ENCODE data around the gene PDE6G. TPM values are rescaled to one million over a fixed set of nuclear protein-coding genes. Genes with fewer than 3 reads are reported as not detected.

Gene PDE6G
- 1 to 10 TPM; 2.5 to 4.3 TPM for total RNA-seq

- ChIA-PET POLR2A (no interaction called here), CTCF (no interaction called here)
Measured at GRCh38 chr17:81656118-81656743, at the start of gene PDE6G. TSS of gene PDE6G (minus strand) at chr17:81656542. CDS start at chr17:81653305, 3,237 bp downstream.

DNA sequence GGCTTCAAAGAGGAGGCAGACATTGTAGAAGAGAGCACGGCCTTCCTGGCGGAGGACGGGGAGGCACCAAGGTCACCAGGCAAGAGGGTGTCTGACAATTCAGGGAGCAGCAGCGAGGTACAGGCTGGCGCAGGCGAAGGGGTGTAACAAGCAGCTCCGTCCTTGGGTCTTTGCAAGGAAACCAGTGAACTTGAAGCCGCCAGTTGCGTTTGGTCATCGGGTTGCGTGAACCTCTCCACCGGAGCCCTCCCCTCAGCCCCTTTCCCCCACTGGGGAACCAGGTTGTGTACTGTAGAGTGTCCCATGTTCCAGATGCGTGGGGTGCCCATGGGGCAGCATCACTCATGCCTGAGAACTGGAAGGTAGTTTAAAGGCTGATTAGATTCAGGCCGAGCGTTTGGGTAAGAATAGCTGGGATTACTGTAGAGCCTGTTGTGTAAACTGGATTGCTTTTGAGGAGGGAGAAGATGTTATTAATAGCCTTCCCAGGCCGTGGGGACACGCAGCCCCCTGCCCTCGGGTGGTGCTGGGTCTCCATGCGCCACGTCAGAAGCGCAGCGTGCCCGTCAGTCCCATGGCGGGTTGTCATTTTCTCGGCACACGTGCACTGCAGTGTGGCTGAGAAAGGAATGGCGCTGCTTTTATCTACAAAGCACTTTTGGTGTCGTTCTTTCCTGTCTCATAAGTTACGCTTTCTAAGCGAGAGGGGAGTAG, 49.3 kb upstream of the PDE6G start:
- POLR2A ChIA-PET, result interaction anchor here (0.6 to 0.9 kb wide), 3 partner anchors 22 to 178 kb away, joined by 3 read pairs; partner anchors contain the start of genes ARL16 and HGS
- CTCF ChIA-PET, result no interaction called here

DNA sequence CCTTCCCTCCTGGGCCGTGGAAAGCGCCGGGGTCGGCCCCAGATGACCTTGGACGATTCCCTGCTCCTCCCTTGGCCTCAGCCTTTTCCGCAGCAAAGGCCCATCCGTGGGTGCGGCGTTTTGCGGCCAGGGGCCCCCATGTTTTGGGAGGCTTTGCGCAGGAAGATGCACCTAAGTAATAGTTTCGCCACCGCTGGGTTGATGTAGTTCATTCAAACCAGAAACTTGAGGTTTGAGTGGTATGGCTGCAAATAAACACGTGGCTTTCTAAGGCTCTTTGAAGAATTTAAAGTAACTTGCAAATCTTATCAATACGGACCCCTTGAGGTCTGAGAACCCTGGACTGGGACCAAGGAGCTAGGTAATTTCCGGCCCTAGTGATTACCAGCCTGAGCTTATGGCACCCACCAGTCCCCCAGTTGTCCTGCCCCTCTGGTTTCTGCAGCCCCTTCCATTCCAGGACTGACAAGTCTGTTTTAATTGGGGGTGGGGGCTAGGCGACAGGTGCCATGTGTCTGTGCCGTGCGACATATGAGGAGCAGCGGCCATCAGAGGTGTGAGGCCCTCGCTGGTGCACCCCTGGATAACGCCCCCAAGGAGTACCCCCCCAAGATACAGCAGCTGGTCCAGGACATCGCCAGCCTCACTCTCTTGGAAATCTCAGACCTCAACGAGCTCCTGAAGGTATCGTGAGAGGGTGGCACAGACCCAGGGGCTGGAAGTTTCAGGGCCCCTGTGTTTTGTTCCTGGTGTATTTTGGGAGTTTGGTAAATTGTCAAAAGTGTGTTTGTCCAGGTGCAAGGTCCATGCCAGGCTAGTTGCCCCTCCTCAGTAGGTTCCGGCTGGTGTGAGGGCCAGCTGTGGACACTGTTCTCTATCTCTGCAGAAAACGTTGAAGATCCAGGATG, 47.7 kb upstream of the PDE6G start:
- ChIA-PET POLR2A (interaction anchor here (0.6 to 2.7 kb wide), 7 partner anchors 8 to 307 kb away, joined by 3 to 13 read pairs (median 5); partner anchors contain the start of genes ARL16, HGS and MCRIP1), CTCF (interaction anchor here (0.6 to 3.8 kb wide), 5 partner anchors 13 to 165 kb away, joined by 4 to 26 read pairs (median 4); partner anchors contain the start of genes ARL16 and HGS)

DNA sequence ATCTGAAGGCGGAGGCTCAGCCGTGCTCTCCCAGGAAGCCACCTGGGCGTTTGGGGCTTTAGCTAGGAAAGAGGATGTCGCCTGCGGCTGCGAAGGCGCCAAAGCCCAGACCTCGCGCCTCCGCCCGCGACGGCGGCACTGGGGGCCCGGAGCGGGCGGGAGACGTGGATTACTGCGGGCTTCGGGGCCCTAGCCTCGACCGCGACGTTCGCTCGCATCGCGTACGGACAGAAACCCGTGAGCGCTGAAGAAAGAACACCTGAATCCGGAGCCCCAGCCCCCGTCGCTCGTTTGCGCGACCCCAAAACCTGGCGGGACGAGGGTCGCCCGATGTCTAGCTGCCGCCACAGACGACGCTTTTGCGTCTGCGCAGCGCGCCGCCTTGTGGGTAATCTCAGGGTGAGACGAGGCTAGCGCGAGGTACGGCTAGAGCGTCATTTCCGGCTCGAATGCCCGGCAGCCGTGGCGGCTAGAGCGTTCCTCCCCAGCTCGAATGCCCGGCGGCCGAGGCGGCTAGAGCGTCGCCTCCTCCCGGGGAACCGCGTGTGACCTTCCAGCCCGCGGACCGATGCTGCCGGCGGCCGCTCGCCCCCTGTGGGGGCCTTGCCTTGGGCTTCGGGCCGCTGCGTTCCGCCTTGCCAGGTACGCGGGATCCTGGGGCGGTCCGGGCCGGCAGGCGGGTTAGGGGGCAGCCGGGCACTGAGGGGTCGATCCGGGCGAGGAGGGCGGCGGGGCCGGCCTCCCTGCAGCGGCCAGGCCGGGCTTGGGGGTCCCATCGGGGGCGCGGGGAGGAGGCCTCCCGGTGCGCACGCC, 46.8 kb upstream of the PDE6G start, which contains the start of gene MRPL12:
Gene MRPL12 (plus strand): TSS at position 434 of the 813 bp plus-strand sequence. CDS start 135 bp downstream, at position 569.
- POLR2A ChIA-PET, result interaction anchor here (0.6 to 2.7 kb wide), 11 partner anchors 9 to 306 kb away, joined by 3 to 13 read pairs (median 4); partner anchors contain the start of genes ARL16, CCDC137, HGS and MCRIP1
- CTCF ChIA-PET, result interaction anchor here (0.8 to 3.8 kb wide), 7 partner anchors 11 to 256 kb away, joined by 3 to 26 read pairs (median 4); partner anchors contain the start of genes ARL16 and HGS

DNA sequence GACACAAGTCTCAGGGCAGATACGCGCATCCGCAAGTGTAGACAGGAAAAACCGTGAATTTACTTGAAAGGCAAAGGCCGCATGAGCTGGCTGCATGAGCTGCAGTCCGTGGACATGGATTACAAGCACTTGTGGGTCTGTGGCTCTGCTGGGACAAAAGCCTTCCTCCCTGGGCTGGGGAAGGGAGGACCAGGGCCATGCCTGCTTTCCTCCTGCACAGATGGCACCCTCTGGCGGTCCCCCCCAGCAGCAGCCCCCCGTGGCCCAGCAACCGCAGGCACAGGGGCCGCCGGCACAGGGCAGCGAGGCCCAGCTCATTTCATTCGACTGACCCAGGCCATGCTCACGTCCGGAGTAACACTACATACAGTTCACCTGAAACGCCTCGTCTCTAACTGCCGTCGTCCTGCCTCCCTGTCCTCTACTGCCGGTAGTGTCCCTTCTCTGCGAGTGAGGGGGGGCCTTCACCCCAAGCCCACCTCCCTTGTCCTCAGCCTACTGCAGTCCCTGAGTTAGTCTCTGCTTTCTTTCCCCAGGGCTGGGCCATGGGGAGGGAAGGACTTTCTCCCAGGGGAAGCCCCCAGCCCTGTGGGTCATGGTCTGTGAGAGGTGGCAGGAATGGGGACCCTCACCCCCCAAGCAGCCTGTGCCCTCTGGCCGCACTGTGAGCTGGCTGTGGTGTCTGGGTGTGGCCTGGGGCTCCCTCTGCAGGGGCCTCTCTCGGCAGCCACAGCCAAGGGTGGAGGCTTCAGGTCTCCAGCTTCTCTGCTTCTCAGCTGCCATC, 45.1 kb upstream of the PDE6G start:
- CTCF ChIA-PET, result interaction anchor here (0.5 to 3.8 kb wide), 7 partner anchors 12 to 690 kb away, joined by 3 to 26 read pairs (median 4); partner anchors contain the start of genes ARL16 and HGS

DNA sequence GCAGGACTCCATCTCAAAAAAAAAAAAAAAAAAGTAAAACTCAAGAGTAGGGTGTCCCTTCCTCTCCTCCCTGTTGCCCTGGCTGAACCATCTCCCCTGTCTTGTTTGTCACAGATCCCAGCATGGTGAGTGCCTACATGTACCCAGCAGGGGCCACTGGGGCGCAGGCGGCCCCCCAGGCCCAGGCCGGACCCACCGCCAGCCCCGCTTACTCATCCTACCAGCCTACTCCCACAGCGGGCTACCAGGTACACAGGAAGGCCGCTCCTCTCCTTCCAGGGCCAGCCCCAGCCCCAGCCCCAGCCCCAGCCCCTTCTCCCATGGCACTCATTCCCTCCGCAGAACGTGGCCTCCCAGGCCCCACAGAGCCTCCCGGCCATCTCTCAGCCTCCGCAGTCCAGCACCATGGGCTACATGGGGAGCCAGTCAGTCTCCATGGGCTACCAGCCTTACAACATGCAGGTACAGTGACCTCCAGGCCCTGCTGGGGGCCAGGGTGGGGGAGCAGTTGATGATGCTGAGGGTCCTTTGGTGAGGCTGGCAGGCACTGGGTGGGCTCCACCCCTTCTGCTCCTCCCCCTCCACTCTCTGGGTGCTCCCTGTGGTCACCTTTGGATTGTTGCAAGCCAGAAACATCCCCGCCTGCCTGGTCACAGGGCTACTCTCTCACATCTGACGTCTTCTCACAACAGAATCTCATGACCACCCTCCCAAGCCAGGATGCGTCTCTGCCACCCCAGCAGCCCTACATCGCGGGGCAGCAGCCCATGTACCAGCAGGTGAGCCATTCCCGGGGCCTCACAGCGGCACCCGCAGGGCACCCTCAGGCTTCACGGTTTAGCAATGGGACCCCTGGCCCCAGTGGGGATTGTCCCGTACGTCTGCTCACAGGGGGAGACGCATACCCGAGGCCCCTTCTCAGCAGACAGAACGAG, 44.3 kb upstream of the PDE6G start:
- CTCF ChIA-PET, result interaction anchor here (0.5 to 3.8 kb wide), 2 partner anchors 17 to 156 kb away, joined by 3 to 26 read pairs; partner anchors contain the start of genes ARL16 and HGS

More for the DNA sequence above, 45.1 kb upstream of the PDE6G start:
- POLR2A ChIA-PET, result interaction anchor here (1.3 to 2.7 kb wide), 3 partner anchors 12 to 132 kb away, joined by 4 to 13 read pairs (median 10); partner anchors contain the start of genes ARL16, HGS and MCRIP1

GRCh38 chr17:81697261-81698044, 41.1 kb upstream of the PDE6G start:
- CTCF ChIA-PET, result no interaction called here
- POLR2A ChIA-PET, result no interaction called here

More for the DNA sequence above, 44.3 kb upstream of the PDE6G start:
- POLR2A ChIA-PET, result no interaction called here

DNA sequence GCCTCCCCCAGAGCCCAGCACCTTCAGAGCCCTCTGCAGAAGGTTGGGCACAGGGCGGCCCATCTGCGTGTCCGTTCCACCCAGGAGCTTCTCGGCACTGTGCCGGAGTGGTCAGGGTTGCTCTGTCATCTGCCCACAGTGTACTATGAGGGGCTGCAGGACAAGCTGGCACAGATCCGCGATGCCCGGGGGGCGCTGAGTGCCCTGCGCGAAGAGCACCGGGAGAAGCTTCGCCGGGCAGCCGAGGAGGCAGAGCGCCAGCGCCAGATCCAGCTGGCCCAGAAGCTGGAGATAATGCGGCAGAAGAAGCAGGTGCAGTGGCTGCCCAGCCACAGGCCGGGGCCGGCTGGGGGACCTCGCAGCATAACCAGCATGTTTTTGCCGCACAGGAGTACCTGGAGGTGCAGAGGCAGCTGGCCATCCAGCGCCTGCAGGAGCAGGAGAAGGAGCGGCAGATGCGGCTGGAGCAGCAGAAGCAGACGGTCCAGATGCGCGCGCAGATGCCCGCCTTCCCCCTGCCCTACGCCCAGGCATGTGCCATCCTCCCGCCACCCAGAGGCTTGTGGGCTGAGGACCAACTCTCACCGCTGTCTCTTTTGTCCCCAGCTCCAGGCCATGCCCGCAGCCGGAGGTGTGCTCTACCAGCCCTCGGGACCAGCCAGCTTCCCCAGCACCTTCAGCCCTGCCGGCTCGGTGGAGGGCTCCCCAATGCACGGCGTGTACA, 40.0 kb upstream of the PDE6G start:
- ChIA-PET POLR2A (no interaction called here), CTCF (interaction anchor here (1.4 kb wide), 1 partner anchor 14 kb away, joined by 5 read pairs; the partner anchor contains the start of genes ARL16 and HGS)

DNA sequence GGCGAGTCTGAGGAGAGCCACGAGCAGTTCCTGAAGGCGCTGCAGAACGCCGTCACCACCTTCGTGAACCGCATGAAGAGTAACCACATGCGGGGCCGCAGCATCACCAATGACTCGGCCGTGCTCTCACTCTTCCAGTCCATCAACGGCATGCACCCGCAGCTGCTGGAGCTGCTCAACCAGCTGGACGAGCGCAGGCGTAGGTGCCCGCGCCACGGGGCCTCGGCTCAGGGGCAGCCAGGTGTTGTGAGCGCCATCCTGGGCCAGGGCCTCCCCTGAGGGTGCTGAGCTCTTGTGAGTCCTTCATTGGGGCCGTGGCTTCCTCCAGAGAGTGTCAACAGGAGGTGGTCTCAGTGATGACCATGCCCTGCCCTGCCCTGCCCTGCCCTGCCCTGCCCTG, 39.5 kb upstream of the PDE6G start:
- POLR2A ChIA-PET, result interaction anchor here (1.0 kb wide), 1 partner anchor 12 kb away, joined by 3 read pairs; no protein-coding TSS in a partner anchor
- CTCF ChIA-PET, result interaction anchor here (1.4 kb wide), 1 partner anchor 13 kb away, joined by 5 read pairs; the partner anchor contains the start of genes ARL16 and HGS

DNA sequence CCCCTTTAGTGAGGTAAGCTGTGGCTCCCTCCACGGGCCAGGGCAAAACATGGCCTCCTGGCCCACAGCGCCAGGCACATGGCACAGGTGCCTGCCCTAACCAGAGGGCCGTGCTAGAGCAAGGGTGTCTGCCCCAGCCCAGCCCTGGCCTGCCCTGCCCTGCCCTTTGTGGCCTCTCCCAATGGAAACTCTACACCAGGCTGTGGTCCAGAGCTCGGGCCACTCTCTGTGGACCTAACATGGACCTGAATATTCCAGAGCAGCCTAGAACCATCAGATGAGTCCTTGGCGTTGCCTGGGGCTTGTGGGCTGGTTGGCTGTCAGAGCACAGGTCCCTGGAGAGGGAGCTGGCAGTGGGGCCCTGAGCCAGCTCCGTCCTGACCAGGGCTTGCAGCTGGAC, 38.9 kb upstream of the PDE6G start:
- CTCF ChIA-PET, result interaction anchor here (1.4 kb wide), 1 partner anchor 12 kb away, joined by 5 read pairs; the partner anchor contains the start of genes ARL16 and HGS

DNA sequence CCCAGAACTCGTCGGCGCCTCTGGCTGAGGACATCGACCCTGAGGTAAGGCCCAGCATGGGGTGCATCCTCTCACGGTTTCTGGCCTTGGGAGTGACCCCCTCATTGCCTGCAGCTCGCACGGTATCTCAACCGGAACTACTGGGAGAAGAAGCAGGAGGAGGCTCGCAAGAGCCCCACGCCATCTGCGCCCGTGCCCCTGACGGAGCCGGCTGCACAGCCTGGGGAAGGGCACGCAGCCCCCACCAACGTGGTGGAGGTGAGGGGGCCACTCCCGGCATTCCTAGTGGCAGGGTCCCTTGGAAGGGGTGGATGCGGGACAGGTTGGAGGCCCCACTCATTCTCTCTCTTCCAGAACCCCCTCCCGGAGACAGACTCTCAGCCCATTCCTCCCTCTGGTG, 38.5 kb upstream of the PDE6G start:
- ChIA-PET CTCF (no interaction called here), POLR2A (interaction anchor here (1.0 kb wide), 1 partner anchor 13 kb away, joined by 3 read pairs; no protein-coding TSS in a partner anchor)

More for the DNA sequence above, 38.9 kb upstream of the PDE6G start:
- POLR2A ChIA-PET, result interaction anchor here (1.0 kb wide), 1 partner anchor 13 kb away, joined by 3 read pairs; no protein-coding TSS in a partner anchor

- ChIA-PET CTCF (interaction anchor here (1.1 kb wide), 1 partner anchor 10 kb away, joined by 3 read pairs; the partner anchor contains the start of genes ARL16 and HGS), POLR2A (interaction anchor here (0.6 to 0.9 kb wide), 2 partner anchors 9 to 28 kb away, joined by 3 read pairs; no protein-coding TSS in a partner anchor)
Measured at GRCh38 chr17:81693509-81694210, 37.3 kb upstream of the PDE6G start.

- POLR2A ChIA-PET, result no interaction called here
- CTCF ChIA-PET, result interaction anchor here (1.6 kb wide), 1 partner anchor 12 kb away, joined by 4 read pairs; no protein-coding TSS in a partner anchor
Measured at GRCh38 chr17:81691608-81692007, 35.3 kb upstream of the PDE6G start.

GRCh38 chr17:81691196-81691595, 34.9 kb upstream of the PDE6G start:
- POLR2A ChIA-PET, result no interaction called here
- CTCF ChIA-PET, result interaction anchor here (1.6 kb wide), 1 partner anchor 13 kb away, joined by 4 read pairs; no protein-coding TSS in a partner anchor
